Stimulated activated CD4-positive, alpha-beta T cell treated with anti-CD3 and anti-CD28 coated beads, TNF-alpha, amount 100 ng/mL, for 24 hours (primary cell): Measurements from ENCODE around the gene GREM2.

Source experiments
- DNase-seq, 3 experiments: peaks; one replicate each; pipeline ENCODE4 v3.0.0-alpha.2; 2020; ENCODE audit warnings: low read depth in 3 of 3

The GREM2 gene

DNA sequence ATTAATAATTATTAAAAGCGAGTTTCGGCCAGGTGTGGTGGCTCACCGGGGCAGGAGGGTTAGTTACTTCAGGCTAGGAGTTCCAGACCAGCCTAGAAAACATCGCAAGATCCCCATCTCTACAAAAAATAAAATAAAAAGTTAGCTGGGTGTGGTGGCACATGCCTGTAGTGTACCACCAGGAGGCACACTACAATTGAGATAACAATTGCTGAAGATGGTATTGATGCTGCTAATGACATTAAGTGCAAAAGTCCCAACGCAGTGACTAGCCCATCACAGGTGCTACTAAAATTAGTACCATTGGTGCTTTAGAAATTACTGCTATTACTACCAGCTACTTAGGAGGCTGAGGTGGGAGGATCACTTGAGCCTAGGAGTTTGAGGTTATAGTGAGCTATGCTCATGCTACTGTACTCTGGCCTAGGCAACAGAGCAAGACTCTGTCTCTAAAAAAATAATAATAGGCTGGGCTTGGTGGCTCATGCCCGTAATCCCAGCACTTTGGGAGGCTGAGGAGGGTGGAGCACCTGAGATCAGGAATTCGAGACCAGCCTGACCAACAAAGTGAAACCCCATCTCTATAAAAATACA lies 156.6 kb downstream of the GREM2 start:
- DNase-seq: no peak

DNA sequence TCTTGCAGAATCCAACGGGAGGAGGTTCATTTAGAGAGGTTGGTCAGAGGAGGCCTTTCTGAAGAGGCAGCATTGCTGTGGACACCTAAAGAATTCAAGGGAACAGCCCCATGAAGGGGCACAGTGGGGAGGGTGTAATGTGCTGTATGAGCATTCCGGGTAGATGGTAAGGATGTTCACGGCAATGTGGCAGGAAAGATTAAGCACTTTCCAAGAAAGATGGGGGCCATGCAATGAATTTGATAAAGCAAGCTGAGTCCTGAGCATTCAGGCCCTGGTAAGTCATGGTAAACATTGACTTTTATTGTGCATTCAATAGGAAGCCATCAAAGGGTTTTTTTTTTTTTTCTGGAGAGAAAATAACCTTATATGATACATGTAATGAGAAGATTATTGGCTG lies 166.6 kb downstream of the GREM2 start:
- no peak for DNase-seq

DNA sequence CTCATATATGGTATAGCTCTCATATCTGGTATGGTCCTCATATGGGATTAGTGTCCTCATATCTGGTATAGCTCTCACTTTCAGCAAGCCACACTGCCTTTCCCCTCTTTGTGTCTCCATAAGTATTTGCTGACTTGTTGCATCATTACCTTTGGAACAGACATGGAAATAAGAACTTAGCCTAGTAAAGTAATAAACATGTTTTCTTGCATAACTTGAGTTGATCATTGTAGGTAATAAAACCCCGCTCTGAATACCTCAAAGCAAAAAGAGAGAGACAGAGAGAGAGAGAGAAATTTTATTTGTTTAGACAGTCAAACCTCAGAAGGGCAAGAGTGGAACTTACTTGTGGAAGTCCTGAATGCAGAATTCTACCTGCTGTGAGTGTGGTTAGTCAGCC lies 170.3 kb downstream of the GREM2 start:
- DNase-seq: no peak
